HFFc6 (cell line): Measurements from ENCODE around the gene EIF5A. TPM values are rescaled to one million over a fixed set of nuclear protein-coding genes. Genes with fewer than 3 reads are reported as not detected.
A peak's percentile ranks its signal among the peaks of the same experiment; 100 is the strongest.

ENCODE experiments used
- DNase-seq: peaks from one replicate; pipeline ENCODE4 v3.0.0-alpha.2; 2018
- H3K27ac Mint-ChIP-seq: 2 replicates; pipeline ENCODE4 v1.8.0; 2020; ENCODE audit warnings: mild to moderate bottlenecking, mixed read lengths
- H3K27me3 Mint-ChIP-seq: 2 replicates; pipeline ENCODE4 v1.8.0; 2021; ENCODE audit warnings: mild to moderate bottlenecking, moderate library complexity, mixed read lengths; ENCODE audit not compliant: insufficient read depth
- H3K36me3 Mint-ChIP-seq: 2 replicates; pipeline ENCODE4 v1.8.0; 2021; ENCODE audit warnings: low read depth, mixed read lengths
- H3K4me1 Mint-ChIP-seq: 2 replicates; pipeline ENCODE4 v1.8.0; 2020; ENCODE audit warnings: low read depth, mixed read lengths
- H3K4me3 Mint-ChIP-seq: 2 replicates; pipeline ENCODE4 v1.8.0; 2020; ENCODE audit warnings: mild to moderate bottlenecking, moderate library complexity, mixed read lengths
- H3K9me3 Mint-ChIP-seq: 2 replicates; pipeline ENCODE4 v1.8.0; 2020; ENCODE audit warnings: mild to moderate bottlenecking, mixed read lengths
- CTCF ChIP-seq: fragments of 200-600 bp; sonication (generic); IDR thresholded peaks from 2 replicates; pipeline ENCODE4 v1.5.0; 2021; ENCODE audit warnings: antibody characterized with exemption, mild to moderate bottlenecking
- total RNA-seq, 6 experiments: library from RNA; stranded (reverse); fragmentation: NEBNext Ultra II Directional; extraction: Animal tissue kit (Norgen Biotek cat#: 25700); gene quantifications; 2 replicates in 1 of 6; 3 replicates in 5 of 6; pipeline ENCODE4 v1.2.3, GENCODE V29; 2021

EIF5A gene
- total RNA-seq, 6 experiments from 2014 or later, result 1,011 to 1,116 (median 1,072) TPM

GRCh38 chr17:7317161-7317803 is 9.9 kb downstream of the EIF5A start:
- H3K4me1 Mint-ChIP-seq, result peaks cover 30% of the 10 kb centered on the region
- DNase-seq, result no peak
- no peaks in the 10 kb centered on the region for H3K9me3 Mint-ChIP-seq
- peaks cover 17% of the 10 kb centered on the region for H3K27me3 Mint-ChIP-seq
- H3K27ac Mint-ChIP-seq, result no peak overlapping the region
- no peak overlapping the region for H3K4me3 Mint-ChIP-seq
- H3K36me3 Mint-ChIP-seq, result peaks cover 42% of the 10 kb centered on the region
- TF ChIP-seq CTCF, result no peak

DNA sequence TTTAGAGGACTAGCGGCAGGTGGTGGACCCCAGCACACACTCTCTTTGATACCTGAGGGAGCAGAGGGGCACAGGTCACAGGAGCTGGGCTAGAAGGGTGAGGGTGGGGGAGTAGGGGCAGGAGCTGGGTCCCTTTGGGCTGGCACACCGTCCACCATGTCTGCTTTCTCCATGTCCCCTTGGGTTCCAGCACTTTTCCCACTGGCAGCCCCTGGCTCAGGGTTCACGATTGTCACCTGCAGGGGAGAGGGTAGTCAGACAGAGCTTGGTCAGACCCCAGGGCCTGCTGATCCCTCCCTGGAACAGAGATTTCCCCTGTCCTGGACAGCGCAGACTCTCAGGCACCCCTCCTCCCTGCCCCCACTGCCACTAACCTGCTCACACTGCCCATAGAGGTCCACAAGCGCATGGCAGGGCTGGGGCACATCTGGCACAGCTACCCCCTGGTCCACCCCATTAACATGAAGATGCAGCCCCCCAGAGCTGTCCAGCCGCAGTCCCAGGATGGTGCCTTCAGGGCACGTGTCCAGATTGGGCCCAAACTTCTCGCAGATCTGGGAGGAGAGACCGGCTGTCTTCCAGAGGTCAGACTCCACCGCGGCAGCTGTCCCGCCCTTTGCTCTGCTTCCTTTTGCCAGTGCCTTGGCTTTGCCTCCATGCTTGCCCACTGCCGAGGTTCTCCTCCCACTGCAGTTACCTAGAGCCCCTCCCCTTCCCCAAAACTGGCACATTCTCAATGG is 10.9 kb downstream of the EIF5A start:
- DNase-seq, result no peak
- peaks cover 20% of the 10 kb centered on the region for H3K4me1 Mint-ChIP-seq
- no peak overlapping the region for H3K4me3 Mint-ChIP-seq
- H3K36me3 Mint-ChIP-seq, result peaks cover 32% of the 10 kb centered on the region
- no peak overlapping the region for H3K27ac Mint-ChIP-seq
- no peak for TF ChIP-seq CTCF
- peaks cover 11% of the 10 kb centered on the region for H3K27me3 Mint-ChIP-seq
- no peaks in the 10 kb centered on the region for H3K9me3 Mint-ChIP-seq

DNA sequence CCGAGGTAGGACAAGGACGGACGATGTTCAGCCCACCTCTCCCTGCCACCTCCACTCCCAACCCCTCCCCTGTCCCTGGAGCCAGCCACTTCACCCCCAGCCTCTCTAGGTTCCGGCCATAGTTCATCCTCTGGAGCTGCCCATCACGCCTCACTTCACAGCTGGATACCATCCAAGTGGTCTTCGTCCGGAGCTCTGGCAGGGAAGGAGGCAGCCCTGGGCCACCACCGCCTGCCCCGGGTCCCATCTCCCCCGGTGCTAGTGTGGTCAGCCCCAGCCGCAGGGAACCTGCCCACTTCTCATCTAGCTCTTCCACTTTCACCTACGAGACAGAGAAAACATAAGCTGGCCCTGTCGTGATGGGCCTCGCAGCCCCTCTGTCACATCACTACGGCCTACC is 14.0 kb downstream of the EIF5A start:
- TF ChIP-seq CTCF, result no peak
- H3K9me3 Mint-ChIP-seq, result no peaks in the 10 kb centered on the region
- peaks cover 1% of the 10 kb centered on the region; the same call in 1 of the 2 replicates for H3K4me1 Mint-ChIP-seq
- peaks cover 11% of the 10 kb centered on the region for H3K36me3 Mint-ChIP-seq
- H3K27ac Mint-ChIP-seq, result no peak overlapping the region
- DNase-seq, result no peak
- no peak overlapping the region for H3K4me3 Mint-ChIP-seq
- peaks cover 1% of the 10 kb centered on the region; the same call in 1 of the 2 replicates for H3K27me3 Mint-ChIP-seq

GRCh38 chr17:7322520-7323194 is 15.2 kb downstream of the EIF5A start:
- H3K36me3 Mint-ChIP-seq, result peaks cover 9% of the 10 kb centered on the region
- no peak overlapping the region for H3K27ac Mint-ChIP-seq
- no peak overlapping the region for H3K4me3 Mint-ChIP-seq
- DNase-seq, result no peak
- TF ChIP-seq CTCF, result no peak
- H3K9me3 Mint-ChIP-seq, result no peaks in the 10 kb centered on the region
- no peaks in the 10 kb centered on the region for H3K27me3 Mint-ChIP-seq
- peaks cover 1% of the 10 kb centered on the region for H3K4me1 Mint-ChIP-seq

GRCh38 chr17:7323731-7324437 is 16.5 kb downstream of the EIF5A start:
- H3K9me3 Mint-ChIP-seq, result no peaks in the 10 kb centered on the region
- DNase-seq, result peak; percentile 21
- peaks cover 9% of the 10 kb centered on the region for H3K36me3 Mint-ChIP-seq
- no peak overlapping the region for H3K4me3 Mint-ChIP-seq
- H3K4me1 Mint-ChIP-seq, result peaks cover 13% of the 10 kb centered on the region
- no peak overlapping the region for H3K27ac Mint-ChIP-seq
- peak; percentile 93 for TF ChIP-seq CTCF
- no peaks in the 10 kb centered on the region for H3K27me3 Mint-ChIP-seq
